ENCODE results near the gene PER3.

Gene PER3

GRCh38 chr1:7811476-7811875, 27.4 kb downstream of the PER3 start:
- H3K4me1 ChIP-seq (ENCODE audit: control insufficient read depth, low read length): no peaks in the 10 kb centered on the region
- peaks cover 6% of the 10 kb centered on the region for H3K79me2 ChIP-seq (ENCODE audit: control insufficient read depth, low read length)
- H3K36me3 ChIP-seq (ENCODE audit: control insufficient read depth, low read length): no peaks in the 10 kb centered on the region; the same call in 1 of the 2 replicates
- H3K4me3 ChIP-seq (ENCODE audit: low read length): no peak overlapping the region
- H3K27ac ChIP-seq (ENCODE audit: low read depth, low read length): no peak overlapping the region
- H3K9me2 ChIP-seq (replicated peaks; ENCODE audit: control insufficient read depth, low read length): no peaks in the 10 kb centered on the region
- no peak overlapping the region for H3K4me2 ChIP-seq (ENCODE audit: low read length)
- no peaks in the 10 kb centered on the region for H4K20me1 ChIP-seq (ENCODE audit: control insufficient read depth, insufficient read depth, low read depth, low read length)
- no peaks in the 10 kb centered on the region for H3F3A ChIP-seq (ENCODE audit: control insufficient read depth, insufficient read depth)
- no peak for TF ChIP-seq EZH2phosphoT487 (IDR thresholded peaks at IDR 0.05; ENCODE audit: borderline replicate concordance, low read length)
- TF ChIP-seq, protein P1, sequence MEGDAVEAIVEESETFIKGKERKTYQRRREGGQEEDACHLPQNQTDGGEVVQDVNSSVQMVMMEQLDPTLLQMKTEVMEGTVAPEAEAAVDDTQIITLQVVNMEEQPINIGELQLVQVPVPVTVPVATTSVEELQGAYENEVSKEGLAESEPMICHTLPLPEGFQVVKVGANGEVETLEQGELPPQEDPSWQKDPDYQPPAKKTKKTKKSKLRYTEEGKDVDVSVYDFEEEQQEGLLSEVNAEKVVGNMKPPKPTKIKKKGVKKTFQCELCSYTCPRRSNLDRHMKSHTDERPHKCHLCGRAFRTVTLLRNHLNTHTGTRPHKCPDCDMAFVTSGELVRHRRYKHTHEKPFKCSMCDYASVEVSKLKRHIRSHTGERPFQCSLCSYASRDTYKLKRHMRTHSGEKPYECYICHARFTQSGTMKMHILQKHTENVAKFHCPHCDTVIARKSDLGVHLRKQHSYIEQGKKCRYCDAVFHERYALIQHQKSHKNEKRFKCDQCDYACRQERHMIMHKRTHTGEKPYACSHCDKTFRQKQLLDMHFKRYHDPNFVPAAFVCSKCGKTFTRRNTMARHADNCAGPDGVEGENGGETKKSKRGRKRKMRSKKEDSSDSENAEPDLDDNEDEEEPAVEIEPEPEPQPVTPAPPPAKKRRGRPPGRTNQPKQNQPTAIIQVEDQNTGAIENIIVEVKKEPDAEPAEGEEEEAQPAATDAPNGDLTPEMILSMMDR (IDR thresholded peaks at IDR 0.05; ENCODE audit: low read depth, low read length, poor library complexity, severe bottlenecking): no peak
- H3K9me3 ChIP-seq (ENCODE audit: control insufficient read depth, insufficient read depth, low read length): no peaks in the 10 kb centered on the region
- no peaks in the 10 kb centered on the region for H3K27me3 ChIP-seq (ENCODE audit: control insufficient read depth, low read length)

- Histone ChIP-seq H3K4me1 (ENCODE audit: control insufficient read depth, low read length) (no peaks in the 10 kb centered on the region), H3K9me2 (replicated peaks; ENCODE audit: control insufficient read depth, low read length) (no peaks in the 10 kb centered on the region), H3K27ac (ENCODE audit: low read depth, low read length) (no peak overlapping the region), H3K36me3 (ENCODE audit: control insufficient read depth, low read length) (no peaks in the 10 kb centered on the region), H4K20me1 (ENCODE audit: control insufficient read depth, insufficient read depth, low read depth, low read length) (no peaks in the 10 kb centered on the region), H3K9me3 (ENCODE audit: control insufficient read depth, insufficient read depth, low read length) (no peaks in the 10 kb centered on the region), H3K4me3 (ENCODE audit: low read length) (no peak overlapping the region), H3F3A (ENCODE audit: control insufficient read depth, insufficient read depth) (no peaks in the 10 kb centered on the region), H3K4me2 (ENCODE audit: low read length) (no peak overlapping the region), H3K27me3 (ENCODE audit: control insufficient read depth, low read length) (no peaks in the 10 kb centered on the region), H3K79me2 (ENCODE audit: control insufficient read depth, low read length) (peaks cover 6% of the 10 kb centered on the region)
- TF ChIP-seq, protein P1 (IDR thresholded peaks at IDR 0.05; ENCODE audit: low read depth, low read length, poor library complexity, severe bottlenecking): no peak
- TF ChIP-seq EZH2phosphoT487 (IDR thresholded peaks at IDR 0.05; ENCODE audit: borderline replicate concordance, low read length): no peak
Observed at GRCh38 chr1:7813677-7814373, 29.7 kb downstream of the PER3 start.

GRCh38 chr1:7821282-7821681, 37.2 kb downstream of the PER3 start:
- H3K79me2 ChIP-seq (ENCODE audit: control insufficient read depth, low read length): peaks cover 16% of the 10 kb centered on the region
- no peaks in the 10 kb centered on the region for H3F3A ChIP-seq (ENCODE audit: control insufficient read depth, insufficient read depth)
- no peak for TF ChIP-seq EZH2phosphoT487 (IDR thresholded peaks at IDR 0.05; ENCODE audit: borderline replicate concordance, low read length)
- TF ChIP-seq, protein P1 (IDR thresholded peaks at IDR 0.05; ENCODE audit: low read depth, low read length, poor library complexity, severe bottlenecking): no peak
- no peak overlapping the region for H3K4me2 ChIP-seq (ENCODE audit: low read length)
- no peak overlapping the region for H3K27ac ChIP-seq (ENCODE audit: low read depth, low read length)
- H3K4me3 ChIP-seq (ENCODE audit: low read length): no peak overlapping the region
- peaks cover 4% of the 10 kb centered on the region; the same call in 1 of the 2 replicates for H3K36me3 ChIP-seq (ENCODE audit: control insufficient read depth, low read length)
- H3K4me1 ChIP-seq (ENCODE audit: control insufficient read depth, low read length): no peaks in the 10 kb centered on the region
- no peaks in the 10 kb centered on the region for H3K9me2 ChIP-seq (replicated peaks; ENCODE audit: control insufficient read depth, low read length)
- no peaks in the 10 kb centered on the region for H3K27me3 ChIP-seq (ENCODE audit: control insufficient read depth, low read length)
- no peaks in the 10 kb centered on the region for H4K20me1 ChIP-seq (ENCODE audit: control insufficient read depth, insufficient read depth, low read depth, low read length)
- no peaks in the 10 kb centered on the region for H3K9me3 ChIP-seq (ENCODE audit: control insufficient read depth, insufficient read depth, low read length)

Data from DOHH2 (cell line).